Activated CD4-positive, alpha-beta T cell treated with anti-CD3 and anti-CD28 coated beads, Interleukin-2, Interleukin-4, amounts not matched to agents 100 ng/mL and 50 ng/mL, durations not matched to agents 16 hours and 8 hours (primary cell): ENCODE results near the gene NRXN3.
"Not testable (repeated sequence)": the region's sequence is repeated elsewhere in the genome, so short reads cannot be mapped to it uniquely, and the experiment has no call there.

Experiments
- DNase-seq: peaks from one replicate; pipeline ENCODE4 v3.0.0-alpha.2; 2020; ENCODE audit warnings: low spot score

The NRXN3 gene

DNA sequence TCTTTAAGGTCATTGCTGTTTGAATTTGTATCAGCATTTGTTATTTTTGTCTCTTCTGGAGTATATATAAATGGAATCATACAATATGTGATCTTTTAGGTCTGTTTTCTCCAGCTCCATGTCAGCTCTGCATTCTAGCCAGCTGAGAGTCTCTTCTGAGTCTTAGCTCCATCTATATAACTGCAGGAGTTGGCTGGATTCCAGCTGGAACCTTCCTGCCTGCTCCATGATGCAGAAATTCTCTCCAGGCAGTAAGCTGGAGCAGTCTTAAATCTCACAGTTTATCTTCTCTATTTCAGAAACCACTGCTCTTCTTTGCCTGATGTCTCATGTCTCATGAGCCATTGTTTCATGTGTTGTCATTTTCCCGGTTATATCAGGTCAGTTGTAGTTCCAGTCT is 827.6 kb downstream of the NRXN3 start:
- DNase-seq, result no peak

- no peak for DNase-seq
Observed at GRCh38 chr14:79009286-79009685, 839.1 kb downstream of the NRXN3 start.

DNA sequence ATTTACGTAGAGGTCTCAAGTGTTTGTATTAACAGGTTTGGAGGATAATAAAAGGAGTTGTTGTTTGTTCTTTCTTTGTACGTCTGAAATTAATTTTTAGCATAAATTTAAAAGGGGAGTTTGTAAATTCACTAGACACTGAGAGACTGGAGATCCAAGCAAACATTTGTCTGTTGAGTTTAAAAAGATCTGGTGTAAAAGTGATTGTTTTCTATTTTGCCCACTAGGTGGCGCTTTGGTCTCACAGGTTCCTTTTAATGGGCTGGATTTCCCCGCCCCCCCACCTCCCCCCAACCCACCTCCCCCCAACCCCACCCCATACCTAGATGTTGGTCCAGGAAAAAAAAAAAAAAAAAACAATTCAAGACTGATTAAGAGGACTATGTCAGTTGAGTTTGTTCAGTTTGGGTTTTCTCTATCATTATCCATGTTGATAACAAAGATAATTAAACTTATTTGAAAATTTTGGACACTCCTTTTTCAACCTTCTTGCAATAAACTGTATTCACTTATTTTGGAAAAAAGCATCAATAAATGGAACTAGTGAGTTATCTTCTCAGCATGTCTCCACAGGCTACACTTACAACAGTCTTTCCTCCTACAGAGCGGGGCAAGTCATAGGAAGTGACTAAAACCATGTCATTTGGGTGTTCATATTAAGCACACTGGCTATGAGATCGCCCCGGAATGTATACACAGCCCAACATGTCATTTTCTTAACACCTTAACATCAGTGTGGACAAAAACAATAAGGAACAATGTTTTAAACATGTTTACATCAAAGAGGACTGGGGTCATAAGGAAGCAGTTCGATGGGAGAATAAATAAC is 841.1 kb downstream of the NRXN3 start:
- DNase-seq, result peak; percentile 15

DNA sequence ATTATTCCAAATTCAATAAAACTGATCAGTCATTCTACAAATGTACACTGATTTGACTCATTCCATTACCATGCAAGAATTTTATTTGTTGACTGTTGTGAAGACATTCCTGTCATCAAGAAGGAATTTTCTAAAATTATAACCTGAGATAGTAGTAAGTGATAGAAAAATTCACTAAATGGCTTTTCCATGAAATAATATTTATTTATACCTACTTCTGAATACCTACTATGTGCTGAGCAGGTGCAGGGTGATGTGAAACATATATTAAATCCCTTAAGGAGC is 841.7 kb downstream of the NRXN3 start:
- no peak for DNase-seq

GRCh38 chr14:79016828-79017505 is 846.8 kb downstream of the NRXN3 start:
- no peak for DNase-seq

GRCh38 chr14:79017561-79017960 is 847.4 kb downstream of the NRXN3 start:
- DNase-seq, result no peak

- no peak for DNase-seq
Observed at GRCh38 chr14:79018836-79019235, 848.7 kb downstream of the NRXN3 start.

DNA sequence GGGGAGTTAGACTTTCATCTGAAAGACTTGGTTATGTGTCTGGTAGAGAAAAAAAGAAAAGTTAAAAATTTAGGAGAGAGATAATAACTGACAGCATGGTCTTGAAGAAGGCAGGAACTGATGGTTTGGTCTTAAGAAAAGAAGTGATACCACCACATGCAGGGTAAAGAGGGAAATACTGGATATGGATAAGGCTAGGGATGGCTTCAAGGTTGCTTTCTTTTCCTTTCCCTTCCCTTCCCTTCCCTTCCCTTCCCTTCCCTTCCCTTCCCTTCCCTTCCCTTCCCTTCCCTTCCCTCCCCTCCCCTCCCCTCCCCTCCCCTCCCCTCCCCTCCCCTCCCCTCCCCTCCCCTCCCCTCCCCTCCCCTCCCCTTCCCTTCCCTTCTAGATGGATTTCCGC is 849.7 kb downstream of the NRXN3 start:
- DNase-seq, result not testable (repeated sequence)

GRCh38 chr14:79021766-79022165 is 851.6 kb downstream of the NRXN3 start:
- DNase-seq, result no peak

- DNase-seq, result no peak
Observed at GRCh38 chr14:79027138-79027537, 857.0 kb downstream of the NRXN3 start.

GRCh38 chr14:79028281-79028680 is 858.1 kb downstream of the NRXN3 start:
- DNase-seq, result no peak

DNA sequence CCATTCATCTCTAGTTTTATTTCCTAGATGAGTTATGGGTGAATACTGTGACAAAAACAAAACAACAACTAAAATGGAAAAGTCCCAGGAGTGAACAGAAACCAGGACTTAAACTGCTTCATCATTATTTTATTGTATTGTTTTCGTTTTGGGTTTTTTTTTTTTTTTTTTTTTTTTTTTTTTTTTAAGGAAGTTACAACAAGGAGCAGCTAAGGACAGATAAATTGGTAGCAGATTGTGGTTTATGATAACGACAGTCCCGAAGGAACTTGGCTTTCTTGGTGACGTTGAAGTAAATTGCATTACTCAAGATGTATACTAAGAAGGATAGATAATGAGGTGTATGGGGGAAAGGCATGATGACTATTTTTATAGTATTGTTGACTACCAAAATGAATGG is 866.3 kb downstream of the NRXN3 start:
- DNase-seq, result no peak

GRCh38 chr14:79037106-79037505 is 866.9 kb downstream of the NRXN3 start:
- no peak for DNase-seq

DNA sequence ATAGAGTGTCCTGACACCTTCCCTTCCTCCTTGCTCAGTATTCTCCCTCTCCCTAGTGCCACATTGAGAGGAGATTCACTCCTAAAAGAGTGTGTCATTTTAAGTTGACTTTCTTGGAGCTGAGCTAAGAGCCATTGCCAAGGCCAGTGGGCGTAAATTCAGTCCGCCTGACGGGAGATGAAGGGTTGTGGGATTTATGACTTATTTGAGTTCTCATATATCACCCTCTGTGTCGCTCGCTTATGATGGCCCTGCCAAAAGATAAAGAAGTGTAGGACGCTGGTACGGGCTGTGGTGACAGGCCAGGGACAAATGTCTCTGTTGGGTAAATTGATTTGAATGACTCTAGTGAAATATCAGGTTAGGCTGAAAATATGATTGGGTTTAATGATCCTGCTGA is 867.4 kb downstream of the NRXN3 start:
- DNase-seq, result no peak

GRCh38 chr14:79040790-79041189 is 870.6 kb downstream of the NRXN3 start:
- no peak for DNase-seq

DNA sequence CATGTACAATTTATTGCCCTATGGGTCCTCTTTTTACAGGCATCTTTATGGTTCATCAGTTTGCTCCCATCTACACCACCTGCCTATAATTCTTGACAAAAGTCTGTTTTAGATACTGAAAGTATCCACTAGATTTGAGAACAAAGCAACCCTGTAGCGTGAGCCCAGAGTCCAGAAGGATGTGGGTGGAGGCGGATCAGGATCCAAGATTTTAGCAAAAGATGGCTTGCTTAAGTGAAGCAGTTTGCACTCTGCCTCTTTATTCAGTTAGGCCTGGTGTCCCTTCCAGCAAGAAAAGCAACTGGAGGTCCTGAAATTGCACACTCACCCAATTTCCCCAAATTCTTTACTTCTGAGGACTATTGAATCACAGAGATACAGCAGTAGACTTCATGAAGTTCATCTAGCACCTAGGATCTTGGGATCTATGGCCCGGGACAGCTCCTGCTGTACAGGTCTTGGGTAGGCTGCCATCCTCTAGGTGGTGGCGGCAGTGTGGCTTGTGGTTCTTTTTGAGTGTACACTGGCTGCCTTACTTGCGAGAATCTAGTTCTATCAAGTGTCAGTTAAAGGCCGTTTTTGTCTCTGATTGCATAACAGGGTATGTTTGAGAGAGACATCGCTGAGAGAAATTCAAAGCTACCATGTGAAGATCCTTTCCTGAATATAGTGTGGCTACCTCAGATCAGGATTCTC is 873.2 kb downstream of the NRXN3 start:
- DNase-seq, result no peak

GRCh38 chr14:79044894-79045624 is 874.9 kb downstream of the NRXN3 start:
- no peak for DNase-seq

- no peak for DNase-seq
Observed at GRCh38 chr14:79050787-79051727, 880.9 kb downstream of the NRXN3 start.

GRCh38 chr14:79051742-79052141 is 881.6 kb downstream of the NRXN3 start:
- DNase-seq, result no peak

GRCh38 chr14:79056879-79057278 is 886.7 kb downstream of the NRXN3 start:
- no peak for DNase-seq

DNA sequence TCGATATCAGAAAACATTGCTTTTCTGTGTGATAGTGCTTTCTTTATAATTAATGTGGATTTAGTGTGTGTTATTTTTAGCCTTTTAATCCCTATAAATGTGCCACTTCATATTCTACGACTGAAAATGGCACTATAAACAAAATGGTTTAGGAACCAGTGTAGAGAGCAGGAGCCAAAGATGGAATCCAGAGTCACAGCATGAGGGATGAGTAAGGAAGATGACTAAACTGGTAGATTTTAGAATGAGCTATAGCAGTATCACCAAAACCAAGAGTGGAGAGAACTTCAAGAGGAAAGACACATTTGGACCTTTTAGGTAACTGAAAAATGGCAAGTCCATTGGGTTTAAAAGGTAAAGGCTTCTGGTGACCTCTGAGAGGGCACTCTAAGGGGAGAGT is 887.2 kb downstream of the NRXN3 start:
- no peak for DNase-seq
